Erythroblast (primary cell): ENCODE results near the gene CFH.

Source experiments
- GATA1 ChIP-seq: IDR thresholded peaks from 2 replicates; pipeline ENCODE4 v1.6.1; 2011; ENCODE audit warnings: low read depth, mild to moderate bottlenecking, control low read depth, low read length, moderate library complexity
- POLR2A ChIP-seq: IDR thresholded peaks from 2 replicates; pipeline ENCODE4 v1.6.1; 2011; ENCODE audit warnings: mild to moderate bottlenecking, low read length

- TF ChIP-seq POLR2A (no peak), GATA1 (no peak)
Observed at GRCh38 chr1:196734006-196734405, 82.2 kb downstream of the CFH start.
